ENCODE measurements around the gene KCNJ5.
A peak's percentile ranks its signal among the peaks of the same experiment; 100 is the strongest.

Gene KCNJ5

DNA sequence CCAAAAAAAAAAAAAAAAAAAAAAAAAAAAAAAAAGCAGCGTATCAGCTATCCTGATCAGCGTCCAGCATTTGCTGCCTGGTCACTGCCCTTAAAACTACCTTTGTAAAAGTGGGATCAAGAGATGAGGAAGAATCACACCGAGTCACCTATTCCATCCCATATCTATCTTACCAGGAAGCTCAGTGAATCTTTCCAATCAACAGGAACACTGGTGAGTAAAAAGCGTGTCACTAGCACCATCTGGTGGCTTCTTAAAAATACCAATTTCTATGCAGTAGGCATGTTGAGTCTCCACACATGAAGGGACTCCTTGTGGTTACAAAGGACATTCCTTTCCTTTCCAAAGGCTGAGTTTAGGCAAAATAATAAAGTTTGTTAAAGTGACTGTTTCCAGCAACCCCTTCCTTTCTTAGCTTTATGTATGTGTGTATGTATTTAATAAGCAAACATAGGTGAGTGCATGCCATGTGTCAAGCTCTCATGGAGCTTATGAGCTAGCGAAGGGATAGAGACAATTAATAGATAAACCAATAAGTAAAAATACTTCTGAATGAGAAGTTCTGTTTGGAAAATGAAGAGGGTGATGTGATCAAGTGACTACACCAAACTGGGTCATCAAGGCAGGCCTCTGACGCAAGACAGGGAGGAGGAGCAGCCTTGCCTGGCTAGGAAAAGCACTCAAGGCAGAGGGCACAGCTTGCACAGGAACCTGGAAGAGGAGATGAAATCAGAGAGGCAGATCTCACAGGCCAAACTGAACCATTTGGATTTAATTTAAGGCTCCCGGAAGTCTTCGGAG, 65.4 kb downstream of the KCNJ5 start:
- TF ChIP-seq, protein P1, sequence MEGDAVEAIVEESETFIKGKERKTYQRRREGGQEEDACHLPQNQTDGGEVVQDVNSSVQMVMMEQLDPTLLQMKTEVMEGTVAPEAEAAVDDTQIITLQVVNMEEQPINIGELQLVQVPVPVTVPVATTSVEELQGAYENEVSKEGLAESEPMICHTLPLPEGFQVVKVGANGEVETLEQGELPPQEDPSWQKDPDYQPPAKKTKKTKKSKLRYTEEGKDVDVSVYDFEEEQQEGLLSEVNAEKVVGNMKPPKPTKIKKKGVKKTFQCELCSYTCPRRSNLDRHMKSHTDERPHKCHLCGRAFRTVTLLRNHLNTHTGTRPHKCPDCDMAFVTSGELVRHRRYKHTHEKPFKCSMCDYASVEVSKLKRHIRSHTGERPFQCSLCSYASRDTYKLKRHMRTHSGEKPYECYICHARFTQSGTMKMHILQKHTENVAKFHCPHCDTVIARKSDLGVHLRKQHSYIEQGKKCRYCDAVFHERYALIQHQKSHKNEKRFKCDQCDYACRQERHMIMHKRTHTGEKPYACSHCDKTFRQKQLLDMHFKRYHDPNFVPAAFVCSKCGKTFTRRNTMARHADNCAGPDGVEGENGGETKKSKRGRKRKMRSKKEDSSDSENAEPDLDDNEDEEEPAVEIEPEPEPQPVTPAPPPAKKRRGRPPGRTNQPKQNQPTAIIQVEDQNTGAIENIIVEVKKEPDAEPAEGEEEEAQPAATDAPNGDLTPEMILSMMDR (IDR thresholded peaks at IDR 0.05; ENCODE audit: extremely low read depth, missing control alignments) = peak; percentile 35
- peak; percentile 60 for DNase-seq (ENCODE audit: low spot score)

DNA sequence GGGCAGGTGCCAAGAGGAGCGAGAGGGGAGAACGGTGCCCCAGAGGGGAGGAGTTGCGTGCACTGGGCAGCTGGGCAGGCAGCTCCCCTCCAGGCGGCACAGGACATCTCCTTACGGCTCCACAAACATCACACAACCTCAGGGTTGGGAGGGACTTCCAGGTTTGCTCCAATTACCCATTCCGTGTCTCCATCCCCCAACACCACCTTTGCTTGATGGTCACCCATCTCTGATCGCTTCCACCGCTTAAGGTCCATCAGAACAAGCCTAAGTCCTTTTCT, 66.0 kb downstream of the KCNJ5 start:
- DNase-seq (ENCODE audit: low spot score) = no peak
- TF ChIP-seq, protein P1 (IDR thresholded peaks at IDR 0.05; ENCODE audit: extremely low read depth, missing control alignments) = no peak

DNA sequence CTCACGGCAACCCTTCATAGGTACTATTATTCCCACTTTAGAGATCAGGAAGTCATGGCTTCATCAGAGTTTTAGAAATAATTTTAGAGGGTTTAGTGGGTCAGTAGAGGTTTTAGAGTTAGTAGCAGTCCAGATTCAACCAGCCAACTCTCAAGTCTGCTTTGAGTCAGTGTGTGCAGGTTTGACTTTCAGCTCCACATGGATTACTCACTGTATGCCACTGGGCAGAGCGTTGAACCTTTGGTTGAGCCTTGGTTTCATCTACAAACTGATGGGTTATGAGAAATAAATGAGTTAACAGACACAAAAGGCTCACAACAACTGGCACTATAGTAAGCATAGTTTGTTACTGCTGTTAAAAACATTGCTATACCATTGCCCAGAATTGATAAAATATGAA, 70.5 kb downstream of the KCNJ5 start:
- TF ChIP-seq, protein P1 (IDR thresholded peaks at IDR 0.05; ENCODE audit: extremely low read depth, missing control alignments) = no peak

DNA sequence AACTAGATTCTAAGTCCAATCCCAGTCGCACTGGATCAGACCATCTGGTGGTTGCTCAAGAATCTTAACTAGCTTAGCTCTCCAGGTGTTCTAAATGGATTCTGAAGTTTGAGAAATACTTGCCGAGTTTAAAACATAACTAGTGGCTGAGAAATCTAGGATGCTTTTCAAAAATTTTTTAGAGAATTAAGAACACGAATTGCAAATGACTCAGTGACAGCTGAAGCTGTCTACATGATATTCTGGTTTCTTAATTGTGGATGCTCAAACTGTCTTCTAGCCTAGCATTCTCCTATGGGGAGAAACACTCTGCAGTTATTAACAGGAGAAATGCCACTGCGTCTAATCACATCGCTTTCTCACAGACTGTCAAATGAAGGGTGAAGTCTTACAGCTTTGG, 71.7 kb downstream of the KCNJ5 start:
- TF ChIP-seq, protein P1 (IDR thresholded peaks at IDR 0.05; ENCODE audit: extremely low read depth, missing control alignments) = no peak
- no peak for DNase-seq (ENCODE audit: low spot score)

More for the DNA sequence above, 70.5 kb downstream of the KCNJ5 start:
- no peak for DNase-seq (ENCODE audit: low spot score)

DNA sequence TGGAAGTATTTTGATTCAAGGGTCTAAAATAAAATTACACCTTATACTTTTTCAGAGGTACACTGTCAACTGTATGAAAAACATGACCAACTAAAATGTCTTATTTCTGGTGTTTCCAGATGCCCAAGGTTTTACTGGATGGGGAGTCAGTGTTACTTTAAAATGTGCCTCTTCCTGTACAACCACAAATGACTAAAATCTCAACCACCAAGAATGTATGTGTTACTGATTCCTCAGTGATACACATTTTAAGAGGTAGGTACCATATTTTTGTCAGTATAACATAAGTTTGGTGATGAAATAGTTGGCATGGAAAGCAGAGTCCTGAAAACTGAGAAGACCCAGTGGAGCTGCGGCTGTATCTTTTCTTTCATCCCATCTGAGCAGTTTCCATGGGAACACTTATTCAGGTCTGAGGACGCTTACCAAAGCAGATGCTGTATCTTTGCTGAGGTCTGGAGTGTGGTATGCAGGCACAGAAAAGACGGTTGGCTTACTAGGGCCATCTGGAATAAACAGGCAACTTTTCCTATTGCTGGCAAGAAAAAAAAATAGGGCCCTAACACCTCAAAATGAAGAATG, 72.7 kb downstream of the KCNJ5 start:
- DNase-seq (ENCODE audit: low spot score) = no peak
- TF ChIP-seq, protein P1 (IDR thresholded peaks at IDR 0.05; ENCODE audit: extremely low read depth, missing control alignments) = no peak

DNA sequence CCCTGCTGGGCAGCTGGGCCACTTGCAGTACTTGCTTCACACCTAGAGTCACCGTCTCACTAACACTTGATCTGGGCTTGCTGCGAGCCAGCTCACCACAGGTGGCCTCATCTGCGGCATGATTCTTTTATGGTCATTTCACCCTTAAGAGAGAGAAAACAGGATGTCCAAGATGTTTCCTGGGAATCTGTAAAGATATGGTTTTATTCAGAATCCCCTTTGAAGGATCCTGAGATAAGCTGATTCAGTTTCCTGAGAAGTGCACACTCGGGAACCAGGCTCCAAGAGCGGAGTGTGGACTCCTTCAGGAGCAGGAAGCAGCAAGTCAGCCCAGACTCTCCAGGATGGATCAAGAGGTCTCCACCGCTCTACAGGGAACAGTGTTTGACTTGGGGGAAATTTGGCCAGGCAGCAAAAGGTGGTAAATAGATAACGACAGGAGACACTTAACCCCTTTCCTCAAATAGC, 73.3 kb downstream of the KCNJ5 start:
- TF ChIP-seq, protein P1 (IDR thresholded peaks at IDR 0.05; ENCODE audit: extremely low read depth, missing control alignments) = no peak
- no peak for DNase-seq (ENCODE audit: low spot score)

DNA sequence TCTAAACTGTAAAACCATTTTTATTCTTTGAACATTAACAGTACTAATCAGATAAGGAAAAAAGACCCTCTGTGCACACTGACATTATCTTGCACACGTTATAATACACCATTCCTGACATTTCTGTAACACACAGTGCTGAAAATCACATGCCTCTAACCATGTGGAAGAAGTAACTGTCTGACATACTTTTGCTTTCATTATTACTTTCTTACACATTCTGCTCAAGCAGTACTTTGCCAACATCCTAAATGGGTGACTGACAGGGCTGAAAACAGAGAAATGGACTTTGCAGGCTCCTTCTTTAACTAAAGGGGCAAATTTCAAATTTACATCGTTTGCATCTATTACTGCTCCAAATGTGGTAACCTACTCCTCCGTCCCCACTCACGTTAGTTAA, 74.3 kb downstream of the KCNJ5 start:
- TF ChIP-seq, protein P1 (IDR thresholded peaks at IDR 0.05; ENCODE audit: extremely low read depth, missing control alignments) = no peak
- DNase-seq (ENCODE audit: low spot score) = peak; percentile 59

All from GM20000 (cell line).